Activated CD4-positive, alpha-beta T cell treated with anti-CD3 and anti-CD28 coated beads, Interleukin-2, amount 10 ng/mL, durations not matched to agents 7 days and 5 days (primary cell): Measurements from ENCODE around the gene PSD2. TPM values are rescaled to one million over a fixed set of nuclear protein-coding genes. Genes with fewer than 3 reads are reported as not detected.

ENCODE experiments used
- CTCF ChIA-PET: fragments of 350-600 bp; sonication (Branson Sonifier 250); formaldehyde crosslinking; loops from one replicate; lab custom pipeline; 2021; ENCODE audit warnings: antibody characterized with exemption; lab: Charles Lee
- POLR2A ChIA-PET: fragments of 350-600 bp; sonication (Branson Sonifier 250); formaldehyde crosslinking; loops from one replicate; lab custom pipeline; 2021; ENCODE audit warnings: antibody characterized with exemption; lab: Charles Lee
- DNase-seq: peaks from one replicate; pipeline ENCODE4 v3.0.0-alpha.2; 2020
- H3K27ac Mint-ChIP-seq: one replicate; pipeline ENCODE4 v1.8.0; 2021; ENCODE audit warnings: mild to moderate bottlenecking, moderate library complexity, mixed read lengths
- H3K27me3 Mint-ChIP-seq: one replicate; pipeline ENCODE4 v1.8.0; 2021; ENCODE audit warnings: mixed read lengths
- H3K36me3 Mint-ChIP-seq: one replicate; pipeline ENCODE4 v1.8.0; 2021; ENCODE audit warnings: low read depth, mixed read lengths
- H3K4me1 Mint-ChIP-seq: one replicate; pipeline ENCODE4 v1.8.0; 2021; ENCODE audit warnings: mixed read lengths
- H3K4me3 Mint-ChIP-seq: one replicate; pipeline ENCODE4 v1.8.0; 2021; ENCODE audit warnings: mild to moderate bottlenecking, moderate library complexity, mixed read lengths
- H3K9me3 Mint-ChIP-seq: one replicate; pipeline ENCODE4 v1.8.0; 2021; ENCODE audit warnings: mixed read lengths
- total RNA-seq, 2 experiments: library from RNA; stranded (reverse); gene quantifications; one replicate each; pipeline ENCODE4 v1.2.3, GENCODE V29; 2021

The PSD2 gene
- total RNA-seq, 2 experiments from 2014 or later: not detected

DNA sequence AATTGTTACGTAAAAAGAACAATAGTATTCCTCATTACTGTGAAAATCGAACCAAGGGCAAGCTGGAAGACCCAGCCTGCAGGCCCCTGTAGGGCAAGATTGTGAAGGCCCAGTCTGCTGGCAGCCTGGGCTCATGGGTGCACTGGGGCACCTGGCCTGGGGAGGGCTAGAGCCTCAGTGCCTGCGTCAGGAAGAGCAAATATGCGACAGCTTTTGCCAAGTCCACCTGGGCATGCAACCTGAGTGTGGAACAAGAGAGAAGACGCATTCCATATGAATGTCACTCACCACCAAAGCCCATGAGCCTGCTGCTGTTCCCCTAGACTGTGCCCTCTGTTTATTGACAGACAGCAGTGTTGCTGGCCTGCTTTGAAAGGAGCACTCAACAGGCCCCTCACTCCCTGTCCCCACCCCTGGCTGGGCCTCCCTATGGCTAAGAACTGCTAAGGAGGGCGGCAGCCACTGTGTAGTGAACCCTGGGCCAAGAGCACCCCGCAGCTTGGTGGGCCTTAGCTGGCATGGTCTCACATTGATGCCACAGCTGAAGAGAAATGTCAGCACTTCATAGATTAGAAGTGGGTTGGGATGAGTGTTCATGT, 28.2 kb downstream of the PSD2 start:
- POLR2A ChIA-PET: no interaction called here
- Mint-ChIP-seq H3K4me3 (no peak overlapping the region), H3K36me3 (peaks cover under 1% of the 10 kb centered on the region), H3K9me3 (peaks cover 1% of the 10 kb centered on the region), H3K27me3 (peaks cover 1% of the 10 kb centered on the region), H3K4me1 (no peaks in the 10 kb centered on the region), H3K27ac (no peak overlapping the region)
- no peak for DNase-seq
- CTCF ChIA-PET: interaction anchor here (0.5 to 1.4 kb wide), 3 partner anchors 15 to 166 kb away, joined by 3 read pairs; no protein-coding TSS in a partner anchor

DNA sequence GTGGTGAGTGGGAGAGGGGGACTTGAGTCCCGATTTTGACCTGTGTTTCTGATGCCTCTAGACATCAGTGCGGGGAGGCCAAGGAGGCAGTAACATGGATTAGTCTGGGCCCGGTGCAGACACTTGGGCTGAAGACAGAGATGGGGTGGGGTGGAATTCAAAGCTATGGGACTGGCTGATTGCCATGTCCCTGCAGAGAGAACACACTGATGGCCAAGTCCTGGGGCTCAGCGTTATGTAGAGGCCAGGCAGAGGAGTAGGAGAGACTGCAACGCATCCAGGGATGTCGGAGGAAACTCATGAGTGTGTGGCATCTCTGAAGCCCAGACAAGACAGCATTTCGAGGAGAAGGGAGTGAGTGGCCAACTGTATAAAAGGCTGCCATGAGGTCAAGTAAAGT, 30.1 kb downstream of the PSD2 start:
- no peaks in the 10 kb centered on the region for H3K9me3 Mint-ChIP-seq
- no peaks in the 10 kb centered on the region for H3K36me3 Mint-ChIP-seq
- H3K4me1 Mint-ChIP-seq: no peaks in the 10 kb centered on the region
- no peak for DNase-seq
- H3K27me3 Mint-ChIP-seq: peaks cover 2% of the 10 kb centered on the region
- CTCF ChIA-PET: interaction anchor here (0.8 to 1.5 kb wide), 4 partner anchors 37 to 279 kb away, joined by 3 to 5 read pairs (median 4); no protein-coding TSS in a partner anchor
- H3K4me3 Mint-ChIP-seq: no peak overlapping the region
- POLR2A ChIA-PET: no interaction called here
- no peak overlapping the region for H3K27ac Mint-ChIP-seq

DNA sequence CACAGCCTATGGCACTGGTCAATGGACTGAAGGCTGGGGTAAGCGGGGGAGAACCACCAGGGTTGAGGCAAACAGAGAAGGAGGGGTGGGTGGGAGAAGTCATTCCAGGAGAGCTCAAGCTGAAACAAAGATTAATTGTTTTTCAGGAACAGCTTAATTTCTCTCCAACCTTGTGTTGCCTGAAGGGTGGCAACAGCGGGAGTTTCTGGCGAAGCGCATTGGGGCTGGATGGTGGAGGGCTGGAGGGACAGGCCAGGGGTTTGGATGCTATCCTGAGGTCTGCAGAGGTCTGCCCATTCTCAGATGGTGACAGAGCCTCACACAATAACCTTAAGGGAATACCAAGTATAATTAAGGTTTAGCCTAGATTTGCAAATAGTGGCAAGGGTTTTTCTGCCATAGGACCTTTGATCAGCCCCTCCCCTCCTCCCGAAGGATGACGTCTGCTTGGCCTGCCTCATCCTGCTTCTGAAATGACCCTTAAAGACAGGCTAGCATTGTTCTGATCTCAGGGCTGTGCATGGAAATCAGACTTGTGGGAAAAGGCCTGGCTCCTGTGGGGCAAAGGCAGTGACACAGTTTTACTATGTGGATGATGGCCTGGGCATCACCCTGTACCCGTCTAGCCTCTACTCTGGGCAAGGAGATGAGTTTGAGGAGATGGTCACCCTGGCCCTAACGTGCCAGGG, 32.7 kb downstream of the PSD2 start:
- POLR2A ChIA-PET: no interaction called here
- Mint-ChIP-seq H3K4me1 (no peaks in the 10 kb centered on the region), H3K27me3 (peaks cover 21% of the 10 kb centered on the region), H3K36me3 (no peaks in the 10 kb centered on the region), H3K4me3 (no peak overlapping the region), H3K27ac (no peak overlapping the region), H3K9me3 (no peaks in the 10 kb centered on the region)
- DNase-seq: no peak
- CTCF ChIA-PET: no interaction called here

DNA sequence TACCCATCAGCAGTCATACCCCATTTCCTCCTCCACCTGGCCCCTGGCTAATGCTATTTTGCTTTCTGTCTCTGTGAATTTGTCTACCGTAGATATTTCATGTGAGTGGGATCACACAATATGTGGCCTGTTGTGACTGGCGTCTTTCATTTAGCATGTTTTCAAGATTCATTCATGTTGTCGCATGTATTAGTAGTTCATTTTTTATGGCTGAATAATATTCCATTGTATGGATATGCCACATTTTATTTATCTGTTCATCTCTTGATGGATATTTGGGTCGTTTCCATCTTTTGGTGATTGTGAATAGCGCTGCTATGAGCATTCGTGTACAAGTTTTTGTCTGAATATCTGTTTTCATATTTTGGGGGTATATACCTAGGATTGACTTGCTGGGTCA, 33.9 kb downstream of the PSD2 start:
- H3K36me3 Mint-ChIP-seq: no peaks in the 10 kb centered on the region
- ChIA-PET POLR2A (no interaction called here), CTCF (no interaction called here)
- no peaks in the 10 kb centered on the region for H3K4me1 Mint-ChIP-seq
- no peak overlapping the region for H3K27ac Mint-ChIP-seq
- no peak for DNase-seq
- peaks cover 27% of the 10 kb centered on the region for H3K27me3 Mint-ChIP-seq
- no peaks in the 10 kb centered on the region for H3K9me3 Mint-ChIP-seq
- H3K4me3 Mint-ChIP-seq: no peak overlapping the region

DNA sequence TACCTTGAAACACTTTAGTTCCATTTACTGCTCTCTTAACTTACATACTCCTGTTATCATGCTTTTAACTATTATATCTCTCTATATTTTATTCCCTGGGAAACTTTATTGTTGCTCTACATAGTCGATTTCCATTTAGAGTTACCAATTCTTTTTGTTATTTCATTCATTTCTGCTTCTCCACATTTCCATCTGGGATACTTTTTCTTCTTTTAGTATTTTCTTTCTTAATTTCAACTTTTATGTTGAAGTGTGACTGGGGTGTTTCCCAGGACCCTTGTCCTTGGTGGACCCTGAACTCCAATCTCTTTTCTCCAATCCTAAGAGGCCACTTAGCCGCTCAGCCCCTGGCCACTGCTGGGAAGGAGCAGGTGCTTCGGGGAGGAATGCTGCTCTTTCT, 36.0 kb downstream of the PSD2 start:
- POLR2A ChIA-PET: no interaction called here
- Mint-ChIP-seq H3K4me1 (no peaks in the 10 kb centered on the region), H3K27ac (no peak overlapping the region), H3K4me3 (no peak overlapping the region), H3K9me3 (no peaks in the 10 kb centered on the region), H3K36me3 (no peaks in the 10 kb centered on the region), H3K27me3 (peaks cover 30% of the 10 kb centered on the region)
- CTCF ChIA-PET: no interaction called here
- DNase-seq: no peak

DNA sequence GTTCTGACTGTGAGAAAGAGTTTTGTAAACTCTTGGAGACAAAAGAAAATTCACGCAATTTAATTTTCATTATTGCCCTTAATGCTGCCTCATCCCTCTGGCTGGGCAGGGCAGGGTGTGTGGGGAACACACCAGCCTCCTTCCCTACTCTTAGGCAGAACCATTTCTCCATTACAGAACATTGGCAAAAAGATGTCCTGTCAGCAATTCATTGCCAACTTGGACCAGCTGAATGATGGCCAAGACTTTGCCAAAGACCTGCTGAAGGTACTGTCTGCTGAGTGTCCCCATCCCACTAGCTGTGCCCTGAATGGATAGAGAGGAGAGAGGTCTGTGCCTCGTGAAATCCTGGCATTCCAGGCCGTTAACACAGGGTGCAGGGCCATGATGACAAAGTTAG, 37.9 kb downstream of the PSD2 start:
- POLR2A ChIA-PET: no interaction called here
- Mint-ChIP-seq H3K9me3 (no peaks in the 10 kb centered on the region), H3K4me1 (no peaks in the 10 kb centered on the region), H3K27ac (no peak overlapping the region), H3K36me3 (no peaks in the 10 kb centered on the region), H3K4me3 (no peak overlapping the region), H3K27me3 (peaks cover 30% of the 10 kb centered on the region)
- DNase-seq: no peak
- CTCF ChIA-PET: no interaction called here

DNA sequence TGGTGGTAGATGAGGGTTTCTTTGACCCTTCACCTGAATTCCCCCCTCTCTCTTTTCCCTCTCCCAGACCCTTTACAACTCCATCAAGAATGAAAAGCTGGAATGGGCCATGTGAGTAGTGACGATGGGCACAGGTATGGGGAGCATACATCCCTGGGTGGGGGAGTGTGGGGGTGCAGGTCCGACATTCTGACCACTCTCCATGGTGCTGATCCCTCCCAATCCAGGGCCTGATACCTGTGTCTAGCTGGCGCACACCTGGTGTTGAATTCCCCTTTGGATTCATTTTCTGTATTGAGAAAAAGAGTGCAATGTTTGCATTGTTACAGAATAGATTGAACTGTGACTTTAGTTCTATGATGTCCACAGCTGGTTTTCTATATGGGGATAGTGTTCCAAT, 40.0 kb downstream of the PSD2 start:
- Mint-ChIP-seq H3K36me3 (no peaks in the 10 kb centered on the region), H3K27ac (no peak overlapping the region), H3K4me1 (no peaks in the 10 kb centered on the region), H3K4me3 (no peak overlapping the region), H3K9me3 (no peaks in the 10 kb centered on the region), H3K27me3 (peaks cover 28% of the 10 kb centered on the region)
- ChIA-PET CTCF (no interaction called here), POLR2A (no interaction called here)
- no peak for DNase-seq

DNA sequence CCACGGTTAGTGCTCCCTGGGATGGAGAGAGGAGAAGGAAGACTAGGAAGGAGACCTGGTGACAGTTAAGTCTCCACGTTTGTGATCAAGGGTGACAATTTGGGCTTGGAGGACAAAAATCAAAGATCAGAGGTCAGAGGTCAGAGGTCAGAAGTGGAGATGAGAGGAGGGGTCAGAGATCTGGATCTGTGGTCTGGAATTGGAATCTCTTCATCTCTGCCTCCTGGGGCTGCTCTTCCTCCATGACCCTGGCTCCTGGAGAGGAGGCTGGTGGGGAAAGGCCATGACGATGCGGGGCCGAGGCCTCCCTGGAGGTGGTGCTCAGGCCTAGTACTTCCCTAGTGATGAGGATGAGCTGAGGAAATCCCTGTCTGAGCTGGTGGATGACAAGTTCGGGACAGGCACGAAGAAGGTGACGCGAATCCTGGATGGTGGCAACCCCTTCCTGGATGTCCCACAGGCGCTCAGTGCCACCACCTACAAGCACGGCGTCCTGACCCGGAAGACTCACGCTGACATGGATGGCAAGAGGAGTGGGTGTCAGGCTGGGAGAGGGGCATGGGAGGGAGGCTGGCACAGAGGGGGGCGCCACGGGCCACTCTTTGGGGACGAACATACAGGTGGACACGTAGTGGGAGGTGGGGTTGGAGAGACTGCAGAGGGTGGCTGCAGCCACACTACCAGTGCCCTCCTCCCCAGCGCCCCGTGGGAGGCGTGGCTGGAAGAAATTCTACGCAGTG, 41.0 kb downstream of the PSD2 start:
- H3K4me3 Mint-ChIP-seq: no peak overlapping the region
- ChIA-PET CTCF (no interaction called here), POLR2A (no interaction called here)
- H3K9me3 Mint-ChIP-seq: no peaks in the 10 kb centered on the region
- H3K36me3 Mint-ChIP-seq: no peaks in the 10 kb centered on the region
- no peak overlapping the region for H3K27ac Mint-ChIP-seq
- H3K27me3 Mint-ChIP-seq: peaks cover 20% of the 10 kb centered on the region
- DNase-seq: no peak
- H3K4me1 Mint-ChIP-seq: no peaks in the 10 kb centered on the region

DNA sequence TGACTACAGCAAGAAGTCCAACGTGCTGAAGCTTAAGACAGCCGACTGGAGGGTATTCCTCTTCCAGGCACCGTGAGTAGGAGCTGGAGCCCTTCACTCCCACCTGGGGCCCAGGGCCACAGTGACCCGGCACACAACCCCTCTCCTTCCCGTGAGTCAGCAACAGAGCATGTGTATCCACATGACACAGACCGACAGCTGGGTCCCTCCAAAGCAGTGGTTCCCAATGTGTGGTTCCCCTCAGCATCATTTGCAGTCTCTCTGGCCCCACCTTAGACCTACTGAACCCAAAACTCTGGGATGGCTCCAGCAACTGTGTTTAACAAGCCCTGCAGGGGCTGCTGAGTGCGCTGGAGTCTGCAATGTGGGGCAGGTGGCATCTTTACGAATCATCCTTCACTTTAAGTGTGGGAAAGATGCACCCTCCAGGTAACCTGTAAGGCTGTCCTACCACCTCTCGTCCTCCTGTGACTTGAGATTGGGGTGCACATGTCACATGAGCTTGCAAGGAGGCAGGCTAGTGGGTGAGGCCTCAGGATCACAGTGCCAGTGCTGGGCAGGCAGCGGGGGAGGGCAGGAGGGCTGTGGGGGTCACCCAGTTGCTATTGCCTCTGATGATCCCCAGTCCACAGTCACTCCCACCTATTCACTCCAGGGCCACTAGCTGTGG, 42.2 kb downstream of the PSD2 start:
- no peaks in the 10 kb centered on the region for H3K36me3 Mint-ChIP-seq
- no peaks in the 10 kb centered on the region for H3K4me1 Mint-ChIP-seq
- POLR2A ChIA-PET: no interaction called here
- H3K9me3 Mint-ChIP-seq: no peaks in the 10 kb centered on the region
- no peak for DNase-seq
- CTCF ChIA-PET: no interaction called here
- peaks cover 12% of the 10 kb centered on the region for H3K27me3 Mint-ChIP-seq
- no peak overlapping the region for H3K4me3 Mint-ChIP-seq
- H3K27ac Mint-ChIP-seq: no peak overlapping the region

DNA sequence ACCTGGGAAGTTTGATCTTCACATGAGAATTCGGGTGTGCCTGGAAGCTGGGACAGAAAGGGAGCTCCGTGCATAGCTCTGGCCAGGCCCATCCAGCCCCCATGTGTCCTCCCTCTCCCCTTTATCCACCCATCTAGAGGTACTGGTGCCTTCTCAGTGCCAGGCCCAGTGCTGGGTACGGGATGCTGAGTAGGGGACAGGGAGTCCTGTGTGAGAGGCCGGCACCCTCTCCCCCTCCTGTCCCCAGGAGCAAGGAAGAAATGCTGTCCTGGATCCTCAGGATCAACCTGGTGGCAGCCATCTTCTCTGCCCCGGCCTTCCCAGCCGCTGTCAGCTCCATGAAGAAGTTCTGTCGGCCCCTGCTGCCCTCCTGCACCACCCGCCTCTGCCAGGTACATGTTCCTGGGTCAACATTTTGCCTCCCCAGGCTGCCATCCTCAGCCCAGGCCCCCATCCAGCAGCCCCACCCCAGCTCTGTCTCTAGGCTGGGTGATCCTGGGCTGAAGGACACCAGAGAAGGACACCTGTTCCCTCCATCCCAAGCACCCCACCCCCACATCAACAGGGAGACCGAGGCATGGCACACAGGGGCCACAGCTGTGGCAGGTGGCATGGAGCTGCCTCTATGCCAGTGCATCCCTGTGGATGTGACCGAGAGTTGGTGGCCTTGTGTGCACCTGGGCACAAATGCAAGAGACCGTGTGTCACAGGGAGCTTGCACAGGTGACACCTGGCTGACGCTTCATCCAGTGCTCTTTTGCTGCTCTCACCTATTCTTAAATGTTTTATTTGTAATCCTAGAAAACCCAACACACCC, 43.0 kb downstream of the PSD2 start:
- no peak for DNase-seq
- ChIA-PET POLR2A (no interaction called here), CTCF (interaction anchor here (0.6 to 1.6 kb wide), 3 partner anchors 14 to 188 kb away, joined by 3 to 4 read pairs (median 3); no protein-coding TSS in a partner anchor)
- Mint-ChIP-seq H3K4me3 (no peak overlapping the region), H3K36me3 (no peaks in the 10 kb centered on the region), H3K9me3 (no peaks in the 10 kb centered on the region), H3K27ac (no peak overlapping the region), H3K27me3 (peaks cover 12% of the 10 kb centered on the region), H3K4me1 (no peaks in the 10 kb centered on the region)

DNA sequence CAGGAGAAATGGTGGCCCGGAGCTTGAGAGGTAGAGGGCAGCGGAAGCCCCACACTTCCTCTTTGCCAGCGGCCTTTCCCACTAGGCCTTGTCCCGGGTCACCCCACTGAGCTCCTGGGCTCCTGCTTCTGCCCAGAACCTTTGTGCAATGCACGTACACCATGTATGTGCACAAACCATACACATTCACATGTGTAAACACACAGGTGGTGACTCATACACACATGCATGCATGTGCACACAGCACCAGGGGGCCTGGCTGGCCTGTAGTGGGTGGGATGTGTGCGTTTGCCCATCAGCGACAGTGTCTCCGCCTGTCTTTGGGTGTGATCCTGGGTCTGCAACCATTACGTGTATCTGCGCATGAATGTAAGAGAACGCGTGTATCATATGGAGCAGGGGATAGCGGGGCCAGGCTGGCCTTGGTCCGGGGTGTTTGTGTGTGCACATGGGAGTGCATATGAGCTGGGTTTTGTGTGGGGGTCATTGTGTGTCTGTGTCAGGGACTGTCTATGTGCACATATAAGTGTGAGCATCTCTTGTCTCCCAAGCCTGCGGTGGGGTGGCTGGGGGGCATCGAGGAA, 43.7 kb downstream of the PSD2 start:
- H3K36me3 Mint-ChIP-seq: no peaks in the 10 kb centered on the region
- DNase-seq: no peak
- peaks cover 9% of the 10 kb centered on the region for H3K27me3 Mint-ChIP-seq
- POLR2A ChIA-PET: no interaction called here
- H3K9me3 Mint-ChIP-seq: no peaks in the 10 kb centered on the region
- no peak overlapping the region for H3K4me3 Mint-ChIP-seq
- peaks cover under 1% of the 10 kb centered on the region for H3K4me1 Mint-ChIP-seq
- CTCF ChIA-PET: interaction anchor here (0.6 to 1.6 kb wide), 3 partner anchors 15 to 187 kb away, joined by 3 to 4 read pairs (median 3); no protein-coding TSS in a partner anchor
- no peak overlapping the region for H3K27ac Mint-ChIP-seq

DNA sequence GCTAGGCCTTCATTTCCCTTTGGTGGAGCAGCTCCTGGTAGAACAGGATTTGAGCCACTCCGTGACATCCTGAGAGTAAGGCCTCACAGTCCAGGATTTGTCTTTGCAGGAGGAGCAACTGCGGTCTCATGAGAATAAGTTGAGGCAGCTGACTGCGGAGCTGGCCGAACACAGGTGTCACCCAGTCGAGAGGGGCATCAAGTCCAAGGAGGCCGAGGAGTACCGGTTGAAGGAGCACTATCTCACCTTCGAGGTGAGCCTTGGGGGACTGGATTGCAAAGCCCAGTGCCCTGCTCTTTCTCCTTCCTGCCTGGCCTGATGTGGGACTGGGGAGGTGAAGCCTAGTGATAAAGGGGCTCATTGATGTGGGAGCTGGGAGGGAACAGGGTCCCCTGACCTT, 44.3 kb downstream of the PSD2 start:
- Mint-ChIP-seq H3K4me1 (peaks cover 4% of the 10 kb centered on the region), H3K4me3 (no peak overlapping the region), H3K27ac (no peak overlapping the region), H3K27me3 (peaks cover 9% of the 10 kb centered on the region), H3K36me3 (no peaks in the 10 kb centered on the region), H3K9me3 (no peaks in the 10 kb centered on the region)
- DNase-seq: no peak
- POLR2A ChIA-PET: no interaction called here
- CTCF ChIA-PET: interaction anchor here (0.9 to 1.6 kb wide), 2 partner anchors 53 to 129 kb away, joined by 4 read pairs; no protein-coding TSS in a partner anchor
